Measurements from ENCODE around the gene MED9. TPM values are rescaled to one million over a fixed set of nuclear protein-coding genes. Genes with fewer than 3 reads are reported as not detected.

The MED9 gene
- total and polyA plus RNA-seq, 8 donors = 4.6 to 12.2 (median 7.1) TPM

DNA sequence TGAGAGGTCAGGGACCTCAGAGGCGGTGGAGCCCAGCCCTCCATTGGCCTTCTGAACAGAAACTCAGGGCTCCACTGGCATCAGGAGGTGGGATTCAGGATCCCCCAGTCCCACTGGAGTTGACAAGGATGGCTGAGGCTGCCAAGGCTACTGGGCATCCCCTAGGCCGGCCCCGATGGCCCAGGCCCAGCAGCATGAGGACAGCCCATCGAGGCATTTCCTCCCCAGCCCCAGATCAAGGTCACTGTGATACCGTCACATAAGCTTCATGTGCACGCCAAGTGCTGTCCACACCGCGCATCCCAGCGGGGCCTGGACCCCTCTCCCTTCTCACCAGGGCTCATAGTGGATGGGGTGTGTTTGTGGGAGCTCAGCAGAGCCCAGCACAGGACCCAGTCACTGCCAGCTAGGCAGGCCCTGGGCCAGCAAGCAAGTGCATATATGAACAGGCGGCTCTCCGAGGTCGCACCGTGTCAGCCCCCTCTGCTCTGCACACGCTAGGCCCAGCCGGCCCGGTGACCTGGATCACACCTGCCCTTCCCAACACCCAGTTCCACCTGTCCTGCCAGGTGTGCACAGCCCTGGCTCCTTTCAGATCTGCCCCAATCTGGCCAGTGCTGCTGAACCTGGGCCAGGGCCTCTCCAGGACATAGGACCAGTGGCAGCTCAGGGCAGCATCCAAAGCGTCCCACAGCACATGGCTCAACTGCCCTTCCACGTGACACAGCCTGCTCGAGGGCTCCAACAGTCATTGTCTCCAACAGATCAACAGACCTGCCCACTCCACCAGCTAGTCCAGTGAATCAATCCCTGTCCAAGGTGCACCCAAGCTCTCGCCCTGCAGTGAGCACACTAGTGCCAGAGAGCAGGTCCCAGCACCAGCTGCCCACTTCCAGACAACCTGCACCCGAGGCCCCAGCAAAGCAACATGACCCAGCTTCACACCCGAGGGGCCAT, 52.2 kb downstream of the MED9 start:
- ATAC-seq = peak; percentile 19 to 56 (median 44)
- peak in 3 of 6 donors; percentile 39 to 73 (median 49) for DNase-seq
- Histone ChIP-seq H3K9me3 (no peaks in the 10 kb centered on the region), H3K4me1 (peaks cover 6 to 11% (median 7%) of the 10 kb centered on the region in 3 donors), H3K27ac (no peak overlapping the region), H3K36me3 (no peaks in the 10 kb centered on the region), H3K4me3 (no peak overlapping the region), H3K27me3 (no peaks in the 10 kb centered on the region)
- no peak for FAIRE-seq
- WGBS, 2 donors = 48 to 55% methylated on average over 21 to 22 of the region's 22 CpGs
- intact Hi-C loops (cut with DNase I) = no loop called here
- TF ChIP-seq, protein P1, sequence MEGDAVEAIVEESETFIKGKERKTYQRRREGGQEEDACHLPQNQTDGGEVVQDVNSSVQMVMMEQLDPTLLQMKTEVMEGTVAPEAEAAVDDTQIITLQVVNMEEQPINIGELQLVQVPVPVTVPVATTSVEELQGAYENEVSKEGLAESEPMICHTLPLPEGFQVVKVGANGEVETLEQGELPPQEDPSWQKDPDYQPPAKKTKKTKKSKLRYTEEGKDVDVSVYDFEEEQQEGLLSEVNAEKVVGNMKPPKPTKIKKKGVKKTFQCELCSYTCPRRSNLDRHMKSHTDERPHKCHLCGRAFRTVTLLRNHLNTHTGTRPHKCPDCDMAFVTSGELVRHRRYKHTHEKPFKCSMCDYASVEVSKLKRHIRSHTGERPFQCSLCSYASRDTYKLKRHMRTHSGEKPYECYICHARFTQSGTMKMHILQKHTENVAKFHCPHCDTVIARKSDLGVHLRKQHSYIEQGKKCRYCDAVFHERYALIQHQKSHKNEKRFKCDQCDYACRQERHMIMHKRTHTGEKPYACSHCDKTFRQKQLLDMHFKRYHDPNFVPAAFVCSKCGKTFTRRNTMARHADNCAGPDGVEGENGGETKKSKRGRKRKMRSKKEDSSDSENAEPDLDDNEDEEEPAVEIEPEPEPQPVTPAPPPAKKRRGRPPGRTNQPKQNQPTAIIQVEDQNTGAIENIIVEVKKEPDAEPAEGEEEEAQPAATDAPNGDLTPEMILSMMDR (IDR thresholded peaks at IDR 0.05) = no peak

DNA sequence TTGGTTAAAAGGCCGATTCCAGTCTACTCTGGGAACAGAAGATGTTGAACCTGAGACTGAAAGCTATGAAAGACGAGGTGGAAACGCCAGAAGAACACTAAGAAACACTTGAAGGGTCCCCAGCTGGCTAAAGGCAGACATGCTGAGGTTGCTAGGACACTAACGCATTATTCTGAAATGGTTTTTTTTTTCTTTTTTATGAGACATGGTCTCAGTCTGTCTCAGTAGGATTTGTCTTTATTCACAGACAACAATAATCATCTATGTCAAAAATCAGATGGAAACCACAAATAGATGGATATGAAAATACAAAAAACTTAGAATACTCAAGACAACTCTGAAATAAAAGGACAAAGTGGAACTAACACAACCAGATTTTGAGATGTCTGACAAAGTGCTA, 54.4 kb downstream of the MED9 start:
- no peaks in the 10 kb centered on the region for H3K9me3 ChIP-seq
- no peak for FAIRE-seq
- no peak overlapping the region for H3K4me3 ChIP-seq
- H3K36me3 ChIP-seq = no peaks in the 10 kb centered on the region
- 90 to 92% methylated on average over 4 of the region's 4 CpGs for WGBS, 2 donors
- peaks cover 13 to 17% (median 14%) of the 10 kb centered on the region in 3 donors for H3K4me1 ChIP-seq
- intact Hi-C loops (cut with DNase I) = no loop called here
- no peak overlapping the region for H3K27ac ChIP-seq
- DNase-seq = no peak
- TF ChIP-seq, protein P1 (IDR thresholded peaks at IDR 0.05) = no peak
- H3K27me3 ChIP-seq = no peaks in the 10 kb centered on the region
- no peak for ATAC-seq

DNA sequence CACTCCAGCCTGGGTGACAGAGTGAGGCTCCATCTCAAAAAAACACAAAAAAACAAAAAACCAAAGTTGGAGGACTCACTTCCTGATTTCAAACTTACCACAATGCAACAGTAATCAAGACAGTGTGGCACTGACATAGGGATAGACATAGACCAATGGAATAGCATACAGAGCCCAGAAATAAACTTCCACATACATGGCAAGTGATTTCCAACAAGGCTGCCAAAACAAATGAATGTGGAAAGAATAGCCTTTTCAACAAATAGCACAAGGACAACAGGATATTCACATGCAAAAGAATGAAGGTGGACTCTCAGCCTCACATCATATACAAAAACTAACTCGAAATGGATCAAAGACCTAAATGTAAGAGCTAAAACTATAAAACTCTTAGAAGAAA, 56.2 kb downstream of the MED9 start:
- H3K4me3 ChIP-seq = no peak overlapping the region
- no peaks in the 10 kb centered on the region for H3K27me3 ChIP-seq
- DNase-seq (no peak), ATAC-seq (no peak), FAIRE-seq (no peak)
- no peaks in the 10 kb centered on the region for H3K36me3 ChIP-seq
- peaks cover 18 to 28% (median 26%) of the 10 kb centered on the region in 3 donors for H3K4me1 ChIP-seq
- intact Hi-C loops (cut with DNase I) = no loop called here
- H3K27ac ChIP-seq = no peak overlapping the region
- no peaks in the 10 kb centered on the region for H3K9me3 ChIP-seq
- WGBS, 2 donors = 84 to 92% methylated on average over 1 of the region's 1 CpG
- TF ChIP-seq, protein P1 (IDR thresholded peaks at IDR 0.05) = no peak

DNA sequence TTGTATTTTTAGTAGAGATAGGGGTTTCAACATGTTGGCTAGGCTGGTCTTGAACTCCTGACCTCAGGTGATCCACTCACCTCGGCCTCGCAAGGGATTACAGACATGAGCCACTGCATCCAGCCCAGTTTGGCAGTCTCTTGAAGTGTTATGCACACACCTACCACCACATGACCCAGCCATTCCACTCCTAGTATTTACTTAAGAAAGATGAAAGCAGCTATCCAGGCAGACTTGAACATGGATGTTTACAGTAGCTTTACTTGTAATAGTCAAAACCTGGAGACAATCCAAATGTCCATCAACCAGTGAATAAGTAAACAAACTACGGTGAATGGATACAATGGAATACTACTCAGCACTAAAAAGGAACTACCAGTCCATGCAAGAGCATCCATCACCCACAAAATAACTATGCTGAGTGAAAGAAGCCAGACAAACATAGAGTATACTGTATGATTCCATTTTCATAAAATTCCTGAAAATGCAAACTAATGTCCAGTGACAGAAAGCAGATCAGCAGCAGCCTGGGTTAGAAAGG, 57.2 kb downstream of the MED9 start:
- no peaks in the 10 kb centered on the region for H3K9me3 ChIP-seq
- H3K4me1 ChIP-seq = peaks cover 25 to 35% (median 33%) of the 10 kb centered on the region in 3 donors
- DNase-seq (peak in 3 of 6 donors; percentile 46 to 64 (median 47)), ATAC-seq (peak; percentile 24 to 74 (median 37)), FAIRE-seq (peak; percentile 26)
- no peak overlapping the region for H3K27ac ChIP-seq
- no peaks in the 10 kb centered on the region for H3K36me3 ChIP-seq
- 15 to 25% methylated on average over 3 of the region's 3 CpGs for WGBS, 2 donors
- H3K27me3 ChIP-seq = no peaks in the 10 kb centered on the region
- intact Hi-C loops (cut with DNase I) = no loop called here
- TF ChIP-seq, protein P1 (IDR thresholded peaks at IDR 0.05) = no peak
- H3K4me3 ChIP-seq = no peak overlapping the region
